Suprapubic skin (tissue), 4 donors: Measurements from ENCODE around the gene NXPE2. TPM values are rescaled to one million over a fixed set of nuclear protein-coding genes. Genes with fewer than 3 reads are reported as not detected.
A peak's percentile ranks its signal among the peaks of the same experiment; 100 is the strongest.

Source experiments
- DNase-seq, 2 donors: peaks; one replicate each; pipeline ENCODE4 v3.0.0-alpha.2; 2019; ENCODE audit warnings: low spot score in 2 of 2
- H3K27ac ChIP-seq: fragments of 200-600 bp; sonication (generic); one replicate; pipeline ENCODE4 v1.5.1; 2019
- H3K27me3 ChIP-seq: fragments of 200-600 bp; sonication (generic); one replicate; pipeline ENCODE4 v1.5.1; 2019
- H3K36me3 ChIP-seq: fragments of 200-600 bp; sonication (generic); one replicate; pipeline ENCODE4 v1.5.1; 2019
- H3K4me1 ChIP-seq: fragments of 200-600 bp; sonication (generic); one replicate; pipeline ENCODE4 v1.5.1; 2019
- H3K4me3 ChIP-seq: fragments of 200-600 bp; sonication (generic); one replicate; pipeline ENCODE4 v1.5.1; 2019; ENCODE audit warnings: mild to moderate bottlenecking
- H3K9me3 ChIP-seq: fragments of 200-600 bp; sonication (generic); one replicate; pipeline ENCODE4 v1.5.1; 2019
- EP300 ChIP-seq: sonication (generic); formaldehyde crosslinking; IDR thresholded peaks from one replicate; pipeline ENCODE4 v1.6.1; 2017; ENCODE audit warnings: antibody characterized with exemption
- POLR2A ChIP-seq, 2 donors: fragments of 450-650 bp; IDR thresholded peaks; one replicate each; pipeline ENCODE4 v1.6.1; 2017; ENCODE audit warnings: antibody characterized with exemption in 2 of 2, mild to moderate bottlenecking in 2 of 2, moderate library complexity in 2 of 2
- POLR2AphosphoS5 ChIP-seq, 3 donors: sonication (generic); formaldehyde crosslinking; IDR thresholded peaks; one replicate each; pipeline ENCODE4 v1.6.1; 2017; ENCODE audit warnings: antibody characterized with exemption in 3 of 3
- WGBS: methylation state at CpG from one replicate; pipeline ENCODE4 v1.1.5; 2018; 5-methylcytosine and 5-hydroxymethylcytosine counted together
- total RNA-seq, 4 donors: library from RNA; depleted of rRNA; stranded (reverse); fragments of >200 nt; gene quantifications; one replicate each; pipeline ENCODE4 v1.1.0, GENCODE V29; 2016
- TF ChIP-seq, protein P1 (sequence below), 2 donors: fragments of 200-600 bp in 1 of 2; fragments of 450-650 bp in 1 of 2; sonication (generic) in 1 of 2; IDR thresholded peaks; one replicate each; pipeline ENCODE4 v1.5.1; 2016 to 2019; ENCODE audit warnings: antibody characterized with exemption in 2 of 2, mild to moderate bottlenecking in 1 of 2, moderate library complexity in 1 of 2

The NXPE2 gene
- total RNA-seq, 4 donors from 2014 or later = not detected

DNA sequence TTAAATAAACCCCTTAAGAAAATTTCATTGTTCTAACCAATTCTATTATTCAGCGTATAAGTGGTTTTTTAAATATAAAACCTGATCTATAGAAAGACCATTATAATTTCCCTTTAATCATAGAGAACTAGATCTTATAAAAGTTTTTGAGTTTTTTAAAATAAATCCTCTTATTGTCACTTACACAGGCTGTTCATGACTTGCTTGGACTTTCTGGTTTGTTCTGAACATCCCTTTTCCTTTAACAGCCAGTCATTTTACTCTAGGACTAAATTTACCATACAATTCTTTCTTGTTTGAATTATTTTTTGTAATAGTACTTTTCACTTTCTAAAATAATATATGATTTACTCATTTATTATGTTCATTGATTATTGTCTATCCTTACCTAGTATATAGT lies 4.7 kb downstream of the NXPE2 start:
- Histone ChIP-seq H3K4me1 (no peaks in the 10 kb centered on the region), H3K4me3 (no peak overlapping the region), H3K9me3 (no peaks in the 10 kb centered on the region), H3K36me3 (no peaks in the 10 kb centered on the region), H3K27ac (no peak overlapping the region), H3K27me3 (no peaks in the 10 kb centered on the region)
- DNase-seq = no peak
- TF ChIP-seq POLR2A (IDR thresholded peaks at IDR 0.05) = no peak
- TF ChIP-seq EP300 = no peak
- TF ChIP-seq POLR2AphosphoS5 (IDR thresholded peaks at IDR 0.05) = no peak
- TF ChIP-seq, protein P1, sequence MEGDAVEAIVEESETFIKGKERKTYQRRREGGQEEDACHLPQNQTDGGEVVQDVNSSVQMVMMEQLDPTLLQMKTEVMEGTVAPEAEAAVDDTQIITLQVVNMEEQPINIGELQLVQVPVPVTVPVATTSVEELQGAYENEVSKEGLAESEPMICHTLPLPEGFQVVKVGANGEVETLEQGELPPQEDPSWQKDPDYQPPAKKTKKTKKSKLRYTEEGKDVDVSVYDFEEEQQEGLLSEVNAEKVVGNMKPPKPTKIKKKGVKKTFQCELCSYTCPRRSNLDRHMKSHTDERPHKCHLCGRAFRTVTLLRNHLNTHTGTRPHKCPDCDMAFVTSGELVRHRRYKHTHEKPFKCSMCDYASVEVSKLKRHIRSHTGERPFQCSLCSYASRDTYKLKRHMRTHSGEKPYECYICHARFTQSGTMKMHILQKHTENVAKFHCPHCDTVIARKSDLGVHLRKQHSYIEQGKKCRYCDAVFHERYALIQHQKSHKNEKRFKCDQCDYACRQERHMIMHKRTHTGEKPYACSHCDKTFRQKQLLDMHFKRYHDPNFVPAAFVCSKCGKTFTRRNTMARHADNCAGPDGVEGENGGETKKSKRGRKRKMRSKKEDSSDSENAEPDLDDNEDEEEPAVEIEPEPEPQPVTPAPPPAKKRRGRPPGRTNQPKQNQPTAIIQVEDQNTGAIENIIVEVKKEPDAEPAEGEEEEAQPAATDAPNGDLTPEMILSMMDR (IDR thresholded peaks at IDR 0.05) = no peak
- WGBS = 92% methylated on average over 1 of the region's 1 CpG

DNA sequence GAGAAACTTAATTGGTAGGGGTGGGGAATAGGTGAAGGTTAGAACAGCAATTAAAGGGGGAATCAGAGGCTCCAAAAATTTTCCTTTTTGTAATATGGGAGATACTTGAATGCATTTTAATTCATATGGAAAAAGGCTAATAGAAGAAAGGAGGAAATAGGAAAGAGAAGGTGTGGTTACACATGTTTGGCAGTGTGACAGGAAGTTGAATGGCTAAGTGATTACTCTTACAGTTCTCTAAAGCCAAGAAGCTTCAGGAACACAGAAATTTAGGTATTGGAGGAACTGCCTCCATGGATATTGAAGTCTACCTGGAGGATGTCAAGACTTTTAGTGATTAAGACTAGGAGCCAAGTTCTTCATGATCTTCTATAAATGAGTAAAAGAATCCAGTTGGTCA lies 6.3 kb downstream of the NXPE2 start:
- Histone ChIP-seq H3K4me1 (no peaks in the 10 kb centered on the region), H3K27me3 (no peaks in the 10 kb centered on the region), H3K36me3 (no peaks in the 10 kb centered on the region), H3K9me3 (no peaks in the 10 kb centered on the region), H3K4me3 (no peak overlapping the region), H3K27ac (no peak overlapping the region)
- TF ChIP-seq POLR2AphosphoS5 (IDR thresholded peaks at IDR 0.05) (no peak), EP300 (no peak), POLR2A (IDR thresholded peaks at IDR 0.05) (no peak)
- TF ChIP-seq, protein P1 (IDR thresholded peaks at IDR 0.05) = no peak
- no peak for DNase-seq

DNA sequence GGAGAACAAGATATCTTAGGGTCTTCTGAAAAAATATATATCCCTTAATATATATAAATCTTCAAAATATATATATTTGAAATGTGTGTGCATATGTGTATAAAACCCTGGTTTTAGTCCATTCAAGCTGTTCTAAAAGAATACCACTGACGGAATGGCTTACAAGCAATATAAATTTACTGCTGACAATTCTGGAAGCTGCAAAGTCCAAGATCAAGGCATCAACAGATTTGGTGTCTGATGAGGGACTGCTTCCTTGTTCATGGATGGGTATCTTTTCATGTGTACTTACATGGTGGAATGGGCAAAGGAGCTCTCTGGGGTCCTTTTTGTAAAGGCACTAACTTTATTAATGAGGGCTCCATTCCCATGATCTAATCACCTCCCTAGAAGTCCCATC lies 6.8 kb downstream of the NXPE2 start:
- no peak for TF ChIP-seq POLR2AphosphoS5 (IDR thresholded peaks at IDR 0.05)
- TF ChIP-seq, protein P1 (IDR thresholded peaks at IDR 0.05) = no peak
- no peak for TF ChIP-seq POLR2A (IDR thresholded peaks at IDR 0.05)
- TF ChIP-seq EP300 = no peak
- DNase-seq = no peak
- Histone ChIP-seq H3K9me3 (no peaks in the 10 kb centered on the region), H3K27ac (no peak overlapping the region), H3K4me3 (no peak overlapping the region), H3K27me3 (no peaks in the 10 kb centered on the region), H3K4me1 (no peaks in the 10 kb centered on the region), H3K36me3 (no peaks in the 10 kb centered on the region)
- 97% methylated on average over 1 of the region's 1 CpG for WGBS

DNA sequence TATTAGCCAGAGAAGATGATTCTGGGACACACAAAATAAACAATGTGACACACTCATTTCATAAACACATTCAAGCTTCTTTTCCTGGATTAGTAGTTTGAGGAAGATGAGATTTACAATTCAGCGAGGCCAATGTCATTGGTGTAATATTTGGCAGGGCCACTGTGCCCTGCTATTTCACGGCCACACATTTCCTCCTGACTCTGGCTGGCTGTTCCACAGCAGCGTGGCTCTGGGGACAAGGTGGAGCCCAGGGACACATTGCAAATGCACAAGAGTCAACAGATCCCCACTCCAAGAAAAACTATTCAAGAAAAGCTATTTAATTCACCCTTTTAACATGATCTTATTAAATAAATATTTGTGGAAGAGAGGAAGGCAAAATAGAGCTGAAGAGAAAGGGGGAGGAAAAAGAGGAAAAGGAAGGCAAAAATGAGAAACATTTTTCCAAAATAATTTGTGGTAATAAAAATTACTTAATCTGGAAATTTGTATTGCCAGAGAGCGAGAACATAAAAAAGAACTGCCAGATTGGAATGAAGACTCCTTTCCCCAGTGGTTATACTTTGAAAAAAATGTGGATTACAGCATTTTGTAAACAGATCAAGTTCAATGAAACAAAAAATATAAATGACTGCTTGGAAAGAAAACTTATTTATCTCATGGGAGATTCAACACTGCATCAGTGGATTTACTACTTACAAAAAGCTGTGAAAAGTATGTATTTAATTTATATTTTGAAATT lies 27.1 kb downstream of the NXPE2 start:
- WGBS = 55% methylated on average over 4 of the region's 4 CpGs
- DNase-seq = peak in 1 of 2 donors; percentile 62
- no peaks in the 10 kb centered on the region for H3K36me3 ChIP-seq
- H3K27me3 ChIP-seq = no peaks in the 10 kb centered on the region
- H3K4me3 ChIP-seq = no peak overlapping the region
- H3K9me3 ChIP-seq = no peaks in the 10 kb centered on the region
- H3K27ac ChIP-seq = peak overlapping the region; percentile 12
- no peaks in the 10 kb centered on the region for H3K4me1 ChIP-seq
- TF ChIP-seq POLR2AphosphoS5 (IDR thresholded peaks at IDR 0.05) (no peak), EP300 (no peak), POLR2A (IDR thresholded peaks at IDR 0.05) (no peak)
- TF ChIP-seq, protein P1 (IDR thresholded peaks at IDR 0.05) = no peak

DNA sequence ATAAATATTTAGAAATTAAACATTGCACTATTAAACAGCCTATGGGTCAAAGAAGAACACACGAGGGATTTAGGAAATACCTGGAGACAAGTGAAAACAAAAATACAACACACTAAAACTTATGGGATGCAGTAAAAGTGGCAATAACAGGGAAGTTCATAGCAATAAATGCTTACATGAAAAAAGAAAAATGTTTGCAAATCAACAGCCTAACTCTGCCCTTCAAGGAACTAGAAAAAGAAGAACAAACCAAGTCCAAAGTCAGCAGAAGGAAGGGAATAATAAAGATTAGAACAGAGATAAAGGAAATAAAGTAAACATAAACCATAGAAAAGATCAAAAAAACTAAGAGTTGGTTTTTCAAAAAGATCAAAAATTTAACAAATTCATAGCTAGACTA lies 31.6 kb downstream of the NXPE2 start:
- no peak for DNase-seq
- no peak overlapping the region for H3K4me3 ChIP-seq
- H3K9me3 ChIP-seq = no peaks in the 10 kb centered on the region
- H3K27me3 ChIP-seq = no peaks in the 10 kb centered on the region
- TF ChIP-seq EP300 = no peak
- TF ChIP-seq, protein P1 (IDR thresholded peaks at IDR 0.05) = no peak
- no peak for TF ChIP-seq POLR2AphosphoS5 (IDR thresholded peaks at IDR 0.05)
- no peak for TF ChIP-seq POLR2A (IDR thresholded peaks at IDR 0.05)
- no peaks in the 10 kb centered on the region for H3K4me1 ChIP-seq
- 78% methylated on average over 1 of the region's 1 CpG for WGBS
- H3K36me3 ChIP-seq = no peaks in the 10 kb centered on the region
- H3K27ac ChIP-seq = no peak overlapping the region
